Hindlimb muscle (tissue), 1 donor: ENCODE results near the gene GRIN2C. TPM values are rescaled to one million over a fixed set of nuclear protein-coding genes. Genes with fewer than 3 reads are reported as not detected.
A peak's percentile ranks its signal among the peaks of the same experiment; 100 is the strongest.

Experiments
- DNase-seq: peaks from one replicate; pipeline ENCODE4 v3.0.0-alpha.2; 2013
- polyA plus RNA-seq: library from polyadenylated mRNA; unstranded; fragments of 120-200 nt; gene quantifications from one replicate; pipeline ENCODE4 v1.2.1, GENCODE V29; 2013; ENCODE audit not compliant: insufficient read length

GRIN2C gene
- polyA plus RNA-seq, 1 donor, result 0.93 TPM

GRCh38 chr17:74863420-74864296 lies 4.0 kb upstream of the GRIN2C start:
- no peak for DNase-seq

GRCh38 chr17:74862919-74863318 lies 3.2 kb upstream of the GRIN2C start:
- DNase-seq, result no peak

GRCh38 chr17:74862108-74862901 lies 2.6 kb upstream of the GRIN2C start:
- DNase-seq, result peak; percentile 68

GRCh38 chr17:74861662-74862107 lies 2.0 kb upstream of the GRIN2C start:
- no peak for DNase-seq

GRCh38 chr17:74860872-74861661 lies 1.4 kb upstream of the GRIN2C start:
- no peak for DNase-seq

GRCh38 chr17:74860229-74860871 lies 665 bp upstream of the GRIN2C start:
- no peak for DNase-seq

GRCh38 chr17:74858672-74859458 lies 820 bp downstream of the GRIN2C start:
- no peak for DNase-seq

GRCh38 chr17:74857191-74857590 lies 2.5 kb downstream of the GRIN2C start:
- no peak for DNase-seq

- no peak for DNase-seq
Observed at GRCh38 chr17:74856112-74856511, 3.6 kb downstream of the GRIN2C start.

GRCh38 chr17:74855323-74855722 lies 4.4 kb downstream of the GRIN2C start:
- no peak for DNase-seq

- no peak for DNase-seq
Observed at GRCh38 chr17:74854792-74855191, 4.9 kb downstream of the GRIN2C start.

GRCh38 chr17:74853669-74854068 lies 6.0 kb downstream of the GRIN2C start:
- DNase-seq, result no peak

- DNase-seq, result no peak
Observed at GRCh38 chr17:74853048-74853397, 6.7 kb downstream of the GRIN2C start.

GRCh38 chr17:74852237-74853047 lies 7.2 kb downstream of the GRIN2C start:
- DNase-seq, result no peak

- DNase-seq, result no peak
Observed at GRCh38 chr17:74851612-74852236, 8.0 kb downstream of the GRIN2C start.

GRCh38 chr17:74850914-74851313 lies 8.8 kb downstream of the GRIN2C start:
- DNase-seq, result no peak

- no peak for DNase-seq
Observed at GRCh38 chr17:74850310-74850709, 9.4 kb downstream of the GRIN2C start.

- DNase-seq, result no peak
Observed at GRCh38 chr17:74848656-74849399, 10.9 kb downstream of the GRIN2C start.

GRCh38 chr17:74846621-74847020 lies 13.1 kb downstream of the GRIN2C start:
- no peak for DNase-seq

GRCh38 chr17:74843352-74843627 lies 16.4 kb downstream of the GRIN2C start:
- DNase-seq, result no peak
